HG02973 (cell line): ENCODE results near the gene ZCCHC17.
"Not testable (repeated sequence)": the region's sequence is repeated elsewhere in the genome, so short reads cannot be mapped to it uniquely, and the experiment has no call there.

Source experiments
- ATAC-seq: cut with Tn5 transposase; IDR thresholded peaks from one replicate; pipeline ENCODE4 v1.9.1; 2021; ENCODE audit warnings: moderate library complexity; ENCODE audit not compliant: unreplicated experiment

ZCCHC17 gene

GRCh38 chr1:31368611-31369107 is 71.8 kb downstream of the ZCCHC17 start:
- no peak for ATAC-seq

- no peak for ATAC-seq
These were observed 73.2 kb downstream of the ZCCHC17 start for GRCh38 chr1:31370021-31370420.

GRCh38 chr1:31370565-31370964 is 73.7 kb downstream of the ZCCHC17 start:
- no peak for ATAC-seq

GRCh38 chr1:31371121-31371959 is 74.5 kb downstream of the ZCCHC17 start:
- no peak for ATAC-seq

GRCh38 chr1:31372051-31372450 is 75.2 kb downstream of the ZCCHC17 start:
- ATAC-seq = no peak

- no peak for ATAC-seq
These were observed 75.9 kb downstream of the ZCCHC17 start for GRCh38 chr1:31372751-31373055.

- no peak for ATAC-seq
These were observed 76.4 kb downstream of the ZCCHC17 start, which contains the start of gene FABP3 for GRCh38 chr1:31373056-31373896. Gene FABP3 (minus strand): TSS chr1:31373076. CDS start chr1:31373014, 62 bp downstream.

GRCh38 chr1:31373897-31374486 is 77.2 kb downstream of the ZCCHC17 start:
- ATAC-seq = no peak

GRCh38 chr1:31374511-31375196 is 77.8 kb downstream of the ZCCHC17 start:
- no peak for ATAC-seq

- no peak for ATAC-seq
These were observed 79.7 kb downstream of the ZCCHC17 start for GRCh38 chr1:31376375-31377134.

- ATAC-seq = no peak
These were observed 80.6 kb downstream of the ZCCHC17 start for GRCh38 chr1:31377364-31377863.

- no peak for ATAC-seq
These were observed 81.2 kb downstream of the ZCCHC17 start for GRCh38 chr1:31378001-31378400.

- no peak for ATAC-seq
These were observed 83.3 kb downstream of the ZCCHC17 start for GRCh38 chr1:31380181-31380580.

- ATAC-seq = no peak
These were observed 84.8 kb downstream of the ZCCHC17 start for GRCh38 chr1:31381394-31382294.

GRCh38 chr1:31382379-31382989 is 85.7 kb downstream of the ZCCHC17 start:
- no peak for ATAC-seq

- ATAC-seq = no peak
These were observed 87.1 kb downstream of the ZCCHC17 start for GRCh38 chr1:31383967-31384366.

- not testable (repeated sequence) for ATAC-seq
These were observed 89.9 kb downstream of the ZCCHC17 start for GRCh38 chr1:31386576-31387243.

GRCh38 chr1:31387612-31388011 is 90.8 kb downstream of the ZCCHC17 start:
- ATAC-seq = no peak
